22Rv1 (cell line): ENCODE results near the gene C1QTNF12.

ENCODE experiments used
- ZFX ChIP-seq: fragments of 450-650 bp; IDR thresholded peaks from 2 replicates; pipeline ENCODE4 v1.6.1; 2017; ENCODE audit warnings: antibody characterized with exemption, borderline replicate concordance
- TF ChIP-seq, protein P1 (sequence below): fragments of 450-650 bp; IDR thresholded peaks from 2 replicates; pipeline ENCODE4 v1.5.1; 2017; ENCODE audit warnings: mild to moderate bottlenecking

GRCh38 chr1:1216770-1217620, 29.5 kb downstream of the C1QTNF12 start:
- TF ChIP-seq, protein P1, sequence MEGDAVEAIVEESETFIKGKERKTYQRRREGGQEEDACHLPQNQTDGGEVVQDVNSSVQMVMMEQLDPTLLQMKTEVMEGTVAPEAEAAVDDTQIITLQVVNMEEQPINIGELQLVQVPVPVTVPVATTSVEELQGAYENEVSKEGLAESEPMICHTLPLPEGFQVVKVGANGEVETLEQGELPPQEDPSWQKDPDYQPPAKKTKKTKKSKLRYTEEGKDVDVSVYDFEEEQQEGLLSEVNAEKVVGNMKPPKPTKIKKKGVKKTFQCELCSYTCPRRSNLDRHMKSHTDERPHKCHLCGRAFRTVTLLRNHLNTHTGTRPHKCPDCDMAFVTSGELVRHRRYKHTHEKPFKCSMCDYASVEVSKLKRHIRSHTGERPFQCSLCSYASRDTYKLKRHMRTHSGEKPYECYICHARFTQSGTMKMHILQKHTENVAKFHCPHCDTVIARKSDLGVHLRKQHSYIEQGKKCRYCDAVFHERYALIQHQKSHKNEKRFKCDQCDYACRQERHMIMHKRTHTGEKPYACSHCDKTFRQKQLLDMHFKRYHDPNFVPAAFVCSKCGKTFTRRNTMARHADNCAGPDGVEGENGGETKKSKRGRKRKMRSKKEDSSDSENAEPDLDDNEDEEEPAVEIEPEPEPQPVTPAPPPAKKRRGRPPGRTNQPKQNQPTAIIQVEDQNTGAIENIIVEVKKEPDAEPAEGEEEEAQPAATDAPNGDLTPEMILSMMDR, result no peak
- no peak for TF ChIP-seq ZFX
